C4-2B (cell line): Measurements from ENCODE around the gene GBGT1.
A peak's percentile ranks its signal among the peaks of the same experiment; 100 is the strongest.

Experiments used
- ZFX ChIP-seq: fragments of 450-650 bp; IDR thresholded peaks from 2 replicates; pipeline ENCODE4 v1.6.1; 2017
- TF ChIP-seq, protein P1 (sequence below): fragments of 450-650 bp; conservative IDR thresholded peaks from 2 replicates; pipeline ENCODE4 v1.5.1; 2017; ENCODE audit warnings: mild to moderate bottlenecking

- TF ChIP-seq, protein P1, sequence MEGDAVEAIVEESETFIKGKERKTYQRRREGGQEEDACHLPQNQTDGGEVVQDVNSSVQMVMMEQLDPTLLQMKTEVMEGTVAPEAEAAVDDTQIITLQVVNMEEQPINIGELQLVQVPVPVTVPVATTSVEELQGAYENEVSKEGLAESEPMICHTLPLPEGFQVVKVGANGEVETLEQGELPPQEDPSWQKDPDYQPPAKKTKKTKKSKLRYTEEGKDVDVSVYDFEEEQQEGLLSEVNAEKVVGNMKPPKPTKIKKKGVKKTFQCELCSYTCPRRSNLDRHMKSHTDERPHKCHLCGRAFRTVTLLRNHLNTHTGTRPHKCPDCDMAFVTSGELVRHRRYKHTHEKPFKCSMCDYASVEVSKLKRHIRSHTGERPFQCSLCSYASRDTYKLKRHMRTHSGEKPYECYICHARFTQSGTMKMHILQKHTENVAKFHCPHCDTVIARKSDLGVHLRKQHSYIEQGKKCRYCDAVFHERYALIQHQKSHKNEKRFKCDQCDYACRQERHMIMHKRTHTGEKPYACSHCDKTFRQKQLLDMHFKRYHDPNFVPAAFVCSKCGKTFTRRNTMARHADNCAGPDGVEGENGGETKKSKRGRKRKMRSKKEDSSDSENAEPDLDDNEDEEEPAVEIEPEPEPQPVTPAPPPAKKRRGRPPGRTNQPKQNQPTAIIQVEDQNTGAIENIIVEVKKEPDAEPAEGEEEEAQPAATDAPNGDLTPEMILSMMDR: peak; percentile 86
- TF ChIP-seq ZFX: no peak
Observed at GRCh38 chr9:133160742-133161546, 2.8 kb downstream of the GBGT1 start.
